HFFc6 (cell line): ENCODE results near the gene UCHL3. TPM values are rescaled to one million over a fixed set of nuclear protein-coding genes. Genes with fewer than 3 reads are reported as not detected.
A peak's percentile ranks its signal among the peaks of the same experiment; 100 is the strongest.

Experiments used
- DNase-seq: peaks from one replicate; pipeline ENCODE4 v3.0.0-alpha.2; 2018
- H3K27ac Mint-ChIP-seq: 2 replicates; pipeline ENCODE4 v1.8.0; 2020; ENCODE audit warnings: mild to moderate bottlenecking, mixed read lengths
- H3K27me3 Mint-ChIP-seq: 2 replicates; pipeline ENCODE4 v1.8.0; 2021; ENCODE audit warnings: mild to moderate bottlenecking, moderate library complexity, mixed read lengths; ENCODE audit not compliant: insufficient read depth
- H3K36me3 Mint-ChIP-seq: 2 replicates; pipeline ENCODE4 v1.8.0; 2021; ENCODE audit warnings: low read depth, mixed read lengths
- H3K4me1 Mint-ChIP-seq: 2 replicates; pipeline ENCODE4 v1.8.0; 2020; ENCODE audit warnings: low read depth, mixed read lengths
- H3K4me3 Mint-ChIP-seq: 2 replicates; pipeline ENCODE4 v1.8.0; 2020; ENCODE audit warnings: mild to moderate bottlenecking, moderate library complexity, mixed read lengths
- H3K9me3 Mint-ChIP-seq: 2 replicates; pipeline ENCODE4 v1.8.0; 2020; ENCODE audit warnings: mild to moderate bottlenecking, mixed read lengths
- total RNA-seq, 6 experiments: library from RNA; stranded (reverse); fragmentation: NEBNext Ultra II Directional; extraction: Animal tissue kit (Norgen Biotek cat#: 25700); gene quantifications; 2 replicates in 1 of 6; 3 replicates in 5 of 6; pipeline ENCODE4 v1.2.3, GENCODE V29; 2021
- TF ChIP-seq, protein P1 (sequence below): fragments of 200-600 bp; sonication (generic); IDR thresholded peaks from 2 replicates; pipeline ENCODE4 v1.5.0; 2021; ENCODE audit warnings: antibody characterized with exemption, mild to moderate bottlenecking

Gene UCHL3
- total RNA-seq, 6 experiments from 2014 or later: 51.4 to 67.4 (median 54.4) TPM

DNA sequence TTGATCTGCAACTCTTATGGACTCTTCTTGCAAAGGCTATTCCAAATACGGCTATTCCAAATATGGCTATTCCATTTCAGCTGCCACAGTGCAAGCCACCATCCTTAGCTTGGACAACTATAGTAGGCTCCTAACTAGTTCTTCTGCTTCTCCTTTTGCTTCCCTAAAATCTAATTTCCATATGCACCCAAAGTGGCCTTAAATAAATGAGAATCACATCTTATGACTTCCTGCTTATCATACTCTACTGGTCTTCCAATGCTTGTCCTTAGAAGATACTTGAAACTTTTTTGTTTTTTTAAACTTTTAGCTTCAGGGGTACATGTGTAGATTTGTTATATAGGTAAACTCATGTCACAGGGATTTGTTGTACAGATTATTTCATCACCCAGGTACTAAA is 4.9 kb downstream of the UCHL3 start:
- Mint-ChIP-seq H3K36me3 (peaks cover 39% of the 10 kb centered on the region), H3K27me3 (no peaks in the 10 kb centered on the region; the same call in 1 of the 2 replicates), H3K27ac (no peak overlapping the region), H3K9me3 (no peaks in the 10 kb centered on the region), H3K4me1 (peaks cover 69% of the 10 kb centered on the region), H3K4me3 (no peak overlapping the region)
- no peak for DNase-seq
- TF ChIP-seq, protein P1, sequence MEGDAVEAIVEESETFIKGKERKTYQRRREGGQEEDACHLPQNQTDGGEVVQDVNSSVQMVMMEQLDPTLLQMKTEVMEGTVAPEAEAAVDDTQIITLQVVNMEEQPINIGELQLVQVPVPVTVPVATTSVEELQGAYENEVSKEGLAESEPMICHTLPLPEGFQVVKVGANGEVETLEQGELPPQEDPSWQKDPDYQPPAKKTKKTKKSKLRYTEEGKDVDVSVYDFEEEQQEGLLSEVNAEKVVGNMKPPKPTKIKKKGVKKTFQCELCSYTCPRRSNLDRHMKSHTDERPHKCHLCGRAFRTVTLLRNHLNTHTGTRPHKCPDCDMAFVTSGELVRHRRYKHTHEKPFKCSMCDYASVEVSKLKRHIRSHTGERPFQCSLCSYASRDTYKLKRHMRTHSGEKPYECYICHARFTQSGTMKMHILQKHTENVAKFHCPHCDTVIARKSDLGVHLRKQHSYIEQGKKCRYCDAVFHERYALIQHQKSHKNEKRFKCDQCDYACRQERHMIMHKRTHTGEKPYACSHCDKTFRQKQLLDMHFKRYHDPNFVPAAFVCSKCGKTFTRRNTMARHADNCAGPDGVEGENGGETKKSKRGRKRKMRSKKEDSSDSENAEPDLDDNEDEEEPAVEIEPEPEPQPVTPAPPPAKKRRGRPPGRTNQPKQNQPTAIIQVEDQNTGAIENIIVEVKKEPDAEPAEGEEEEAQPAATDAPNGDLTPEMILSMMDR: no peak

DNA sequence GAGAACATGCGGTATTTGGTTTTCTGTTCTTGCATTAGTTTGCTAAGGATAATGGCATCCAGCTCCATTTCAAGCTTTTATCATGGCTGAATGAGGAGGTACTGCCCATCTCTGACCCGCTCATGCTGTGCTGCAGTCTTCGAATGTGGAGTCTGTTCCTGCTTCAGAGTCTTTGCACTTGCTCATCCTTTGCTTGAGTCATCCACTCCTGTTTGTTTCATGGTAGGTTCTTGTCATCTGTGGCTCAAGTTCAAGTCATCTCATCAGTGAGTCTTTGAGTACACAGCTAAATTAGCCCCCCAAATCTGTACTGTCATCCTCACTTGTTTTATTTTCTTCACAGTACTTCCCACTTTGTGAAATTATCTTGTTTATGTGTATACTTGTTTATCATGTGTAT is 5.4 kb downstream of the UCHL3 start:
- Mint-ChIP-seq H3K4me1 (peaks cover 73% of the 10 kb centered on the region), H3K27me3 (no peaks in the 10 kb centered on the region), H3K27ac (no peak overlapping the region), H3K4me3 (no peak overlapping the region), H3K9me3 (no peaks in the 10 kb centered on the region), H3K36me3 (peaks cover 39% of the 10 kb centered on the region)
- TF ChIP-seq, protein P1: no peak
- no peak for DNase-seq

DNA sequence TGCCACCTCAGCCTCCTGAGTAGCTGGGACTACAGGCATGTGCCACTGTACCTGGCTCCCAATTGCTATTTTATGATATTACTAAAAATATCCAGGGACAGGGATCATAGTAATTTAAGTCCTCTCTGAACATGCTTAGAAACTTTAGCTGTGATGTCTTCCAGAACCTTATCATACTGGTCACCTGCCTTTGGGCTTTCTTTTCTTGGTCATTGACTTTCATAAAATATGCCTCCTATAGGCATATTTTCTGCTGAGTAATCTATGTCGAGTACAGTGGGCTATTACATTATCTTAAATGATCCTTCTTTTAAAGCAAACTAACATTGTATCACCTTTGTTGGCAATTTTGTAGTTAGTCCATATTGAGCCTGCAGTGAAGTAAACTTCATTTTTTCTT is 6.2 kb downstream of the UCHL3 start:
- no peak for DNase-seq
- Mint-ChIP-seq H3K27ac (no peak overlapping the region), H3K4me3 (no peak overlapping the region), H3K36me3 (peaks cover 35% of the 10 kb centered on the region), H3K27me3 (no peaks in the 10 kb centered on the region), H3K4me1 (peaks cover 68% of the 10 kb centered on the region), H3K9me3 (no peaks in the 10 kb centered on the region)
- TF ChIP-seq, protein P1: no peak

DNA sequence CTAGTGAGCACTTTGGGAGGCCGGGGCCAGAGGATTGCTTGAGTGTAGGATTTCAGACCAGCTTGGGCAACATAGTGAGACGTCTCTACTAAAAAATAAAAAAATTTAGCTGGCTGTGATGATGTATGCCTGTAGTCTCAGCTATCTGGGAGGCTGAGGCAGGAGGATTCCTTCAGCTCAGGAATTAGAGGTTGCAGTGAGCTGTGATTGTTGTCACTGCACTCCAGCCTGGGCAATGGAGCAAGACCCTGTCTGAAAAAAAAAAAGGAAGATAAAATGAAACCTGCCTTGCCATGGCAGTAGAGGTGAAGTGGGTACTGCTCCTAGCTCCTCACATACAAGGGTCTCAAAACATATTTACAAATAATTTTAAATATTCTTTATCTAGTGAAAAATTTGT is 7.4 kb downstream of the UCHL3 start:
- TF ChIP-seq, protein P1: no peak
- DNase-seq: no peak
- no peak overlapping the region for H3K4me3 Mint-ChIP-seq
- no peaks in the 10 kb centered on the region for H3K27me3 Mint-ChIP-seq
- no peak overlapping the region for H3K27ac Mint-ChIP-seq
- no peaks in the 10 kb centered on the region for H3K9me3 Mint-ChIP-seq
- H3K4me1 Mint-ChIP-seq: peaks cover 56% of the 10 kb centered on the region
- peaks cover 35% of the 10 kb centered on the region for H3K36me3 Mint-ChIP-seq

DNA sequence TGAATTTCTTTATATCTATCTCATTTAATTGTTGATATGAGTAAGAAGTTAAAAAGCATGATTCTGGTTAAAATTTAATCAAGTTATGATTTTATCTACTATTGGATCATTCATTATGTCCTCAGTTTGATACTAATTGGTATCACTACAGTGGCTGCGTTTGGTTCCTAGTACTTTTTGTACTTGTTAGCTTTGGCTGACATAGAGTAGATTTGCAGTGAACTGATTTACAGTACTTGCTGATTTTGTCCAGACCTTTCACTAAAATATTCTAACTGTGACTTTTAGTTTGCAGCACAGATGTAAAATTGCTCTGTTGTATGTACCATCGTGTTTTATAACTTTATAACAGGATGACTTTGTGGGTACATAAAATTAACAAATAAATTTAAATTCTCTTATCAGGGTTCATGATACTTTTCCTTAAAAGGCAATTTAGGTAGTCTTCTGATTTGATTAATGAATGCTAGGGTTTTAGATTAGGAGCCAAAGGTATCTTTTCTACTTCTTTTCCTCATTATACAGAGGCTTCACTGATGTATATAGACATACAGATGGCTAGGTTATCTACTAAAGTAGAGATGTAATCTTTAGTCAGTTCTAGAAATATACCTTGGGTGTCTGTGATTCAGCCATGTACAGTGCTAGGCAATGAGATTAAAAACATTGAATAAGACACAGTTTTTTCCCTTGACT is 8.7 kb downstream of the UCHL3 start:
- peaks cover 31% of the 10 kb centered on the region for H3K36me3 Mint-ChIP-seq
- peak overlapping the region; percentile 53 for H3K27ac Mint-ChIP-seq
- TF ChIP-seq, protein P1: no peak
- H3K4me3 Mint-ChIP-seq: no peak overlapping the region
- no peaks in the 10 kb centered on the region for H3K27me3 Mint-ChIP-seq
- H3K9me3 Mint-ChIP-seq: no peaks in the 10 kb centered on the region
- DNase-seq: no peak
- peaks cover 48% of the 10 kb centered on the region for H3K4me1 Mint-ChIP-seq
